AG09309 (cell line): Measurements from ENCODE around the gene ZNF839.
"Not testable (repeated sequence)": the region's sequence is repeated elsewhere in the genome, so short reads cannot be mapped to it uniquely, and the experiment has no call there.

Source experiments
- DNase-seq: peaks from one replicate; pipeline ENCODE4 v3.0.0-alpha.2; 2010; ENCODE audit warnings: low read depth
- H3K4me3 ChIP-seq: 2 replicates; pipeline ENCODE4 v1.5.1; 2011; ENCODE audit warnings: mild to moderate bottlenecking, low read depth, low read length, moderate library complexity; ENCODE audit not compliant: control insufficient read depth
- TF ChIP-seq, protein P1 (sequence below): IDR thresholded peaks from 2 replicates; pipeline ENCODE4 v1.5.1; 2011; ENCODE audit warnings: mild to moderate bottlenecking, low read depth, low read length, inconsistent platforms; ENCODE audit not compliant: insufficient read depth, control insufficient read depth; ENCODE audit errors: missing control alignments

ZNF839 gene

DNA sequence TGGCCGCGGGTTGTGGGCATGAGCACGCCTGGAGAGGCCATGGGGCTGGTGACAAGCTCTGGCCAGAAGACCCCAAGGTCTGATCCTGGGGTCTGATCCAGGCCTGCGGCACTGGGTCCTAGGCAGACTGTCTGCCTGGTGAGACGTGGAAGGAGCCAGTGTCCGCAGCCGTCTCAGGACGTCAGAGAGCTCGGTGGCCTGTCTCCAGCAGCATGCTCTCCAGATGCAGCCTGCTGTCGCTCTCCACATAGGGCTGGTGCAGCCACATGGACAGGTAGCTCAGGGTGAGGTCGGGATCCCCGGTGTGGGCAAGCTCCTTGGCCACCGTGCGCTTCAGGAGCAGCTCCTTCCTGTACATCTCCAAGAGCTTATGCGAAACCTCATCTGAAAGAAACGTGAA lies 28.8 kb downstream of the ZNF839 start:
- no peak for DNase-seq
- TF ChIP-seq, protein P1, sequence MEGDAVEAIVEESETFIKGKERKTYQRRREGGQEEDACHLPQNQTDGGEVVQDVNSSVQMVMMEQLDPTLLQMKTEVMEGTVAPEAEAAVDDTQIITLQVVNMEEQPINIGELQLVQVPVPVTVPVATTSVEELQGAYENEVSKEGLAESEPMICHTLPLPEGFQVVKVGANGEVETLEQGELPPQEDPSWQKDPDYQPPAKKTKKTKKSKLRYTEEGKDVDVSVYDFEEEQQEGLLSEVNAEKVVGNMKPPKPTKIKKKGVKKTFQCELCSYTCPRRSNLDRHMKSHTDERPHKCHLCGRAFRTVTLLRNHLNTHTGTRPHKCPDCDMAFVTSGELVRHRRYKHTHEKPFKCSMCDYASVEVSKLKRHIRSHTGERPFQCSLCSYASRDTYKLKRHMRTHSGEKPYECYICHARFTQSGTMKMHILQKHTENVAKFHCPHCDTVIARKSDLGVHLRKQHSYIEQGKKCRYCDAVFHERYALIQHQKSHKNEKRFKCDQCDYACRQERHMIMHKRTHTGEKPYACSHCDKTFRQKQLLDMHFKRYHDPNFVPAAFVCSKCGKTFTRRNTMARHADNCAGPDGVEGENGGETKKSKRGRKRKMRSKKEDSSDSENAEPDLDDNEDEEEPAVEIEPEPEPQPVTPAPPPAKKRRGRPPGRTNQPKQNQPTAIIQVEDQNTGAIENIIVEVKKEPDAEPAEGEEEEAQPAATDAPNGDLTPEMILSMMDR: no peak

DNA sequence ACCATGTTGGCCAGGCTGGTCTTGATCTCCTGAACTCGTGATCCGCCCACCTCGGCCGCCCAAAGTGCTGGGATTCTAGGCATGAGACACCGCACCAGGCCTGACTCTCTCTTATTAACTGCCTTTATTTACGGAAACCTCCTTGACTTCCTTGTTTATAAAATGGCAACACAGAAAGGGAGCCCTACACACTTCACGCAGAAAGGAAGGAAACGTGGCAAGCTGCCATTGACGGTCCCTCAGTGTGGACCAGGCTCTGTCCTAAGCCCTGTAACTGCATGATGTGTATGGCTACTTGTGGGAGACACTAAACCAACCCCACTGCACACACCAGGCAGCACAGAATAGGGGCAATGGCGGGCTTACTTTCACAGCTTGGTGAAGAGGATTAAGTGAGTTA lies 31.5 kb downstream of the ZNF839 start:
- TF ChIP-seq, protein P1: no peak
- DNase-seq: no peak
- H3K4me3 ChIP-seq: no peak overlapping the region

More for the DNA sequence above, 28.8 kb downstream of the ZNF839 start:
- H3K4me3 ChIP-seq: no peak overlapping the region

DNA sequence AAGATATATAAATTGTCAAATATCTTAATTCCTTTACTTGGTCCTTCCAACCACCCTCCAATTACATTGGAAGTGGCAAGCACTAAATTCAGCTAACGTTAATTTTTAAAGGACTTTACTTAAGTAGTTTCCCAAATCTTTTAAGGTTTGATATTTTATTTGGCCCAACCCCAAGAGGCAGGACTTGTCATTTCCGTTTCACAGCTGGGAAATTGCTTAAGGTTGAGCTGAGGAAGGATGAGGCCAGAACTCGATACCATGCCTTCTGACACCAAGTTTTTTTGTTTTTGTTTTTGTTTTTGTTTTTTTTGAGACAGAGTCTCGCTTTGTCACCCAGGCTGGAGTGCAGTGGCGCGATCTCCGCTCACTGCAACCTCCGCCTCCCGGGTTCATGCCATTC lies 32.0 kb downstream of the ZNF839 start:
- not testable (repeated sequence) for H3K4me3 ChIP-seq, DNase-seq

DNA sequence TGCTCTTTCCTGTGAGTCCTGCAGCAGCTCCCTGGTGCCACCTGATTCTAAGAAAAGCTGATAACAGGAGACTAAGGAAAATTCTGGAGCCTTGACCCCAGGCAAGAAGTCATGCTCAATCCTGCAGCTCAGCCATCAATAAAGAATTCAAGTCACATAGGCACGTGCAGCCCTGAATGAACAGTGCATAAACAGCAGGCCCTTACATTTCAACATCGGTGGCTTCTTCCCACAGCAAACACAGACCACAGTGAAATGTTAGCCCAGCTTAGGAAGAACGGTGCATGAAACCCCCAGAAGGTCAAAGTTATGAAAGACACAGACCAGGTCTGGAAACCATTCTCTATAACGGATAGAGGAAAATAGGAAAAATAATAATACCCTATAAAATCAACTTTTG lies 32.7 kb downstream of the ZNF839 start:
- no peak for DNase-seq
- TF ChIP-seq, protein P1: no peak
- H3K4me3 ChIP-seq: no peak overlapping the region

DNA sequence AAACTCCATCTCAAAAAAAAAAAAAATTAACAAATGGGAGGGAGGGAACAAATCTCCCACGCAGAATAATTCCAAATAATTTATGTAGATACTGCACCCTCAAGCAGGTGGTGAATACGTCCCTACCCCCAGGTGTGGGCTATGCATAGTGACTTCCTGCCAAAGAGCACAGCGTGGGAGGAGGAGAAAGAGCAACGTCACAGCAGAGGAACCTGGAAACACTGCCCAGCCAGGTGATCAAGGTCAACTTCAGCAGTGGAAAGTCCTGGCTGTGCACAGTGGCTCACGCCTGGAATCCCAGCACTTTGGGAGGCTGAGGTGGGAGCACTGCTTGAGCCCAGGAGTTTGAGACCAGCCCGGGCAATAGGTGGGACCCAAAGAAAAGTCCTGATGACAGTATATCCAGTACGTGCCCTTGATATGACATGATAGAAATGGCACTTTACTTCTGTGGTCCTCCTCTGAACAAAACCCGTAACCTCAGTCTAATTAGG lies 33.6 kb downstream of the ZNF839 start:
- TF ChIP-seq, protein P1: no peak
- no peak for DNase-seq
- H3K4me3 ChIP-seq: no peak overlapping the region

DNA sequence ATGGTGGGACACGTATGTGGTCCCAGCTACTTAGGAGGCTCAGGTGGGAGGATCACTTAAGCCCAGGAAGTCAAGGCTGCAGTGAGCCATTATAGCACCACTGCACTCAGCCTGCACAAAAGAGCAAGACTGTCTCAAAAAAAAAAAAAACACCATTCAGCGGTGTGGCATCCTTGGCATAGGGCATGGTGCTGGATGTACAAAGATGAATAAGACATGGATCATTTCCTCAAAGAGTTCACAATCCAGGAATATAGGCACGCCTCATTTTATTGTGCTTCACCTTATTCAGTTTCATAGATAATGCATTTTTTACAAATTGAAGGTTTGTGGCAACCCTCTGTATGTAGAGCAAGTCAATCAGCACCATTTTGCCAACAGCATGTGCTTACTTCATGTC lies 36.7 kb downstream of the ZNF839 start:
- DNase-seq: no peak
- no peak overlapping the region for H3K4me3 ChIP-seq
- TF ChIP-seq, protein P1: no peak

DNA sequence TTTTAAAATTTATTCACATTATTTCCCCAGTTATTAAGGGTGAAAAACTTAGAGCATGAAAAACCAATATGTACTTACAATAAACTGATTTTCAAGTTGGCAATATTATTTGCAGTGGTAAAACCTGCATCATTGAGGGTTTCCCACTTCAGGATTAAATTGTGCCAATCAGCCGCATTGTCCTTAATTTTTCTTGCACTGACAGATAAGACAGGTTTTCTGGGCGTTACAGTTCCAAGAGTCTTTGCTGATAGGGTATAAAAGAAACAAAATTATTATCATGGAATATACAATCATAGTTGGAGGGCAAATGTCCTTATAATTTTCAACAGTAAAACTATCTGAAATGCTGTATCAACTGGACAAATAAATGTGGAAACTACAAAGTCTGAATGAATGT lies 39.8 kb downstream of the ZNF839 start:
- TF ChIP-seq, protein P1: no peak
- DNase-seq: no peak
- no peak overlapping the region for H3K4me3 ChIP-seq
